ENCODE measurements around the gene SHISA9.

SHISA9 gene

GRCh38 chr16:13245713-13246377 is 344.4 kb downstream of the SHISA9 start:
- DNase-seq (ENCODE audit: low read depth in 1 of 2, low spot score in 1 of 2): no peak

DNA sequence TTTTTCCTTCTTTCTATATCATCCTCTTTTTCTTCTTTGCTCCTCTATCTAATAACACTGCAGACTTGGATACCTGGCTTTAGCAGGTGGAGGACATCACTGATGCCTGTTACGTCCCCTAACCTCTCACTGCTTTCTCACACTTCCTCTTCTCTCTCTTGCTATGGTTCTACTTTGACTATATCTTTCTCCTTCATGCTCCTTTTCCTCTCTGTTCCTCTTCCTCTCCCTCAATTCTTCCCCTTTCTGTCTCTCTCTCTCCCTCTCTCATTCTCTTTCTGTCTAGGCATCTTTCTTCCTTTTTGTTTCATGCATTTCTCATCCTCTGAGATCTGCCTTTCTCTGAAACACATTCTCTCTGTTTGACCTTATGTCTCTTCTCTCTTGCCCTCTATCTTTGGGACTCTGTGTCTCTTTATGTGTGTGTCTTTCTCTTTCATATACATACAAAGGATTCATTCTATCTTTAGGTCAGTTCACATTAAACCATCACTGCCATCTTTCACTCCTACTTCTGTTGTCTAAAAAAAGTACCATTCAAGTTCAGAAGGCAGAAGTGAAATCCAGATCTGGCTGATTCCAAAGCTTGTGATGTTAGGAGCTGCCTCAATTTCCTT is 353.7 kb downstream of the SHISA9 start:
- DNase-seq (ENCODE audit: low read depth in 1 of 2, low spot score in 1 of 2): no peak

GRCh38 chr16:13262270-13263090 is 361.1 kb downstream of the SHISA9 start:
- no peak for DNase-seq (ENCODE audit: low read depth in 1 of 2, low spot score in 1 of 2)

DNA sequence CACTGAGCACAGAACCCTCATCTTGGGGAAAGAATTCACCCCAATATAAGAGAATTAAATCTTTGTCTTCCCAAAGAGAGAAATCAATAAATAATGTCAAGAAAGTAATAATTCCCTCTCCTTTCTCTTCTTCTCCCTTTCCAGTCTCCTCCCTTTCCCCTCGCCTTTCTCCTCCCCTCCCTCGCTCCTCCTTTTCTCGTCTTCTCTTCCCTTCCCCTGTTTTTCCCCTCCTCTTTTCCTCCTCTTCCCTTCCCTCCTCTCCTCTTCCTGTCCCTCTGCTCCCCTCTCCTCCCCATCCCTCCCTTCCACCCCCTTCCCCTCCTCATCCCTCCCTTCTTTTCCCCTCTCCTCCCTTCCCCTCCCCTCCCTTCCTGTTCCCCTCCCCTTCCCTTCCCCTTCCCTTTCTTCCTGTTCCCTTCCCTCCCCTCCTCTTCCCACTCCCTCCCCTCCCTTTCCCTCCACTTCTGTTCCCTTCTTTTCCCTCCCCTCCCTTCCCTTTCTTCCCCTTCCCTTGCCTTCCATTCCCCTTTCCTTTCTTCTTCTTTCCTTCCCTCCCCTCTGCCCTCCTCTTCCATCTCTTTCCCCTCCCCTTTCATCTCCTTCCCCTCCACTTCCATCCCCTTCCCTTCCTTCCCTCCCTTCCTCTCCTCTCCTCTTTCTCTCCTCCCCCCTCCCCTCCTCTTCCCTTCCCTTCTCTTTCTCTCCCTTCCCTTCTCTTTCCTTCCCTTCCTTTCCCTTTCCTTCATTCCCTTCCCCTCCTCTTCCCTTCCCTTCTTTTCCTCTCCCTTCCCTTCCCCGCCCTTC is 363.6 kb downstream of the SHISA9 start:
- DNase-seq (ENCODE audit: low read depth in 1 of 2, low spot score in 1 of 2): no peak

DNA sequence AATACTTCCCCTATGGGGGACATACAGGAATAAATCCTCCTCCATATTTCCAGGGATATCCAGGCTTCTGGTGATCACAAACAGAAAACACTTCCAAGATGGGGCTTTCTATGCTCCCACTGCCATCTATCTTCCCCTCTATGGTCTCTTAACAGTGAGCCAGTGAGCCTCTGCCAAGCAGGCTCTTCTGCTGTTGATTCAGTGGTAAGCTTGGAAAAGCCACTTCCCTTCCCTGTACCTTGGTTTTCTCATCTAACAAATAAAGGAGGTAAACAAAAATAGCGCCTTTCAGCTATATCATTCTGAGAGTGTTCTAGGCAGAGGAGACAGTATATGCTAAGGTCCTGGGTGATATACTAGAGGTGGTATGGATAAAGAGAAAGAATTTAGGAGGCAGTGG is 368.0 kb downstream of the SHISA9 start:
- DNase-seq (ENCODE audit: low read depth in 1 of 2, low spot score in 1 of 2): no peak

DNA sequence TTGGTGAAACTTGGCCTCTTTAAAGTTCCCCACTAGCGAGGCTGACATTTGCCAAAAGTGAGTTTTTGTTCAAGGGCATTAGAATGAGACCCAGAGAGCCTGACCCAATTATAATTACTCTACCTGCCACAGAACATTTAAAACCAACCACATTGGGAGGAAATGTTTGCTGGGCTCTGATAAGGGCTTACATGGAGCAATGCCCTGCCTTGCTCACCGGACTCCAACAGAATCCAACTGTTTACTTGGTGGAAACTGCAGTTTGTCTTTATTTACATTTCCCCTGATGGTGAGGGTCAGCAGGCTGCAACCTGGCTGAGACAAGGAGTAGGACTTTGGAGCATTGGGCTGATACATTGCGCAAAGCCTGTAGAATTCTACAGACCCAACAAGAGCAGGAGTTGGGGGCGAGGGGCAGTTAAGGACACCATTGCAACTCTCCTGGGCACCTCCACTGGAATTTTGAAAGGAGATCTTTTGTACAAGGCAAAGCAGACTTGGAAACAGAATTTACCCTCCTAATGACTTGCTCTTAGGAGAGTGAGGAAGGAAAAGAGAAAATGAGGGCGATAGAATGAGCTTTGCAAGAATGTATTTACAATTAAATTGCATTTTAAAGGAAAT is 368.6 kb downstream of the SHISA9 start:
- DNase-seq (ENCODE audit: low read depth in 1 of 2, low spot score in 1 of 2): no peak

DNA sequence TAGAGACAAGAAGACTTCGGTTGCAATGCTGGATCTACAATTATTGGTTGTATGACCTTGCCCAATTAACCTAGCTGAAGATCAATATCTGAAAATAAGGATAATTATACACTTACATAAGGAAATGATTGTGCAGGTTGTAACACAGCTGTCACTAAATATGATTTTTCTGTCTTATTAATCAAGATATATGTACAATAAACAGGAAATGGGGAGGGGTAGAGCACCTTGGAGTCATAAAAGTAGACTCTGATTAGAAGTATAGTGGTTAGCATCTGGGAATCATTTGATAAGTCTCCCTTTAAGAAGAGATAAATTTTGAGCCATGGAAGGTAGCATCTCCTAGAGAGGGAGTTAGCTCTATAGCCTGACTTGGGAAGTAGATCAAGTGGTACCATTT is 369.2 kb downstream of the SHISA9 start:
- no peak for DNase-seq (ENCODE audit: low read depth in 1 of 2, low spot score in 1 of 2)

- DNase-seq (ENCODE audit: low read depth in 1 of 2, low spot score in 1 of 2): no peak
Observed at GRCh38 chr16:13289515-13289914, 388.1 kb downstream of the SHISA9 start.
